NCI-H460 (cell line): ENCODE data around the gene SOD2. TPM values are rescaled to one million over a fixed set of nuclear protein-coding genes. Genes with fewer than 3 reads are reported as not detected.
"Not testable (repeated sequence)": the region's sequence is repeated elsewhere in the genome, so short reads cannot be mapped to it uniquely, and the experiment has no call there.

Experiments used
- DNase-seq: peaks from one replicate; pipeline ENCODE4 v3.0.0-alpha.2; 2016; ENCODE audit warnings: low read depth; ENCODE audit errors: extremely low read depth
- total RNA-seq: library from RNA; depleted of rRNA; stranded (reverse); fragments of >200 nt; shearing (Covaris generic); gene quantifications from 2 replicates; pipeline ENCODE4 v1.2.3, GENCODE V29; 2014

Gene SOD2
- total RNA-seq, 1 experiment from 2014 or later = 135 TPM

- DNase-seq = peak; percentile 31
Measured at GRCh38 chr6:159716247-159717096, 23.4 kb upstream of the SOD2 start.

GRCh38 chr6:159715605-159716004, 22.6 kb upstream of the SOD2 start:
- no peak for DNase-seq

- no peak for DNase-seq
Measured at GRCh38 chr6:159715166-159715565, 22.1 kb upstream of the SOD2 start.

- DNase-seq = no peak
Measured at GRCh38 chr6:159714404-159714803, 21.4 kb upstream of the SOD2 start.

GRCh38 chr6:159713984-159714383, 20.9 kb upstream of the SOD2 start:
- DNase-seq = no peak

GRCh38 chr6:159712389-159712788, 19.3 kb upstream of the SOD2 start:
- not testable (repeated sequence) for DNase-seq

GRCh38 chr6:159710603-159711002, 17.6 kb upstream of the SOD2 start:
- not testable (repeated sequence) for DNase-seq

GRCh38 chr6:159701413-159701999, 8.5 kb upstream of the SOD2 start:
- peak; percentile 77 for DNase-seq

- peak; percentile 9 for DNase-seq
Measured at GRCh38 chr6:159700970-159701369, 7.9 kb upstream of the SOD2 start.

- no peak for DNase-seq
Measured at GRCh38 chr6:159695984-159696383, 2.9 kb upstream of the SOD2 start.

- peak; percentile 52 for DNase-seq
Measured at GRCh38 chr6:159693894-159694545, 979 bp upstream of the SOD2 start.

- DNase-seq = peak; percentile 13
Measured at GRCh38 chr6:159692303-159693127, 526 bp downstream of the SOD2 start.

GRCh38 chr6:159691963-159692287, 1.1 kb downstream of the SOD2 start:
- DNase-seq = no peak

- peak; percentile 56 for DNase-seq
Measured at GRCh38 chr6:159691133-159691962, 1.7 kb downstream of the SOD2 start.

GRCh38 chr6:159690135-159690534, 2.9 kb downstream of the SOD2 start:
- not testable (repeated sequence) for DNase-seq

GRCh38 chr6:159689001-159689400, 4.0 kb downstream of the SOD2 start:
- no peak for DNase-seq

GRCh38 chr6:159688266-159688905, 4.7 kb downstream of the SOD2 start:
- DNase-seq = no peak

- no peak for DNase-seq
Measured at GRCh38 chr6:159687341-159687740, 5.7 kb downstream of the SOD2 start.

GRCh38 chr6:159686703-159687102, 6.3 kb downstream of the SOD2 start:
- no peak for DNase-seq

GRCh38 chr6:159686040-159686439, 7.0 kb downstream of the SOD2 start:
- DNase-seq = no peak
